ENCODE measurements around the gene SPINT4. TPM values are rescaled to one million over a fixed set of nuclear protein-coding genes. Genes with fewer than 3 reads are reported as not detected.

The SPINT4 gene
- total and polyA plus RNA-seq, 2 experiments from 2014 or later = not detected

GRCh38 chr20:45775411-45775810 lies 53.3 kb downstream of the SPINT4 start:
- no peak overlapping the region for H2AFZ ChIP-seq

More at GRCh38 chr20:45775411-45775810, 53.3 kb downstream of the SPINT4 start:
- H3K4me3 Mint-ChIP-seq = no peak overlapping the region
- H3K27me3 ChIP-seq (ENCODE audit: insufficient read depth) = no peaks in the 10 kb centered on the region
- peaks cover 11% of the 10 kb centered on the region for H3K4me1 Mint-ChIP-seq
- peaks cover 9% of the 10 kb centered on the region for H3K27me3 Mint-ChIP-seq (ENCODE audit: insufficient read depth, low read depth, poor library complexity)
- no peak overlapping the region for H3K4me3 ChIP-seq
- no peaks in the 10 kb centered on the region for H3K36me3 ChIP-seq (ENCODE audit: insufficient read depth)
- no peaks in the 10 kb centered on the region for H3K4me1 ChIP-seq (ENCODE audit: insufficient read depth)
- no peaks in the 10 kb centered on the region for H3F3A ChIP-seq (replicated peaks; ENCODE audit: low read depth)
- H3K79me2 ChIP-seq (replicated peaks; ENCODE audit: insufficient read depth) = no peaks in the 10 kb centered on the region
- DNase-seq (ENCODE audit: low spot score) = no peak
- no peaks in the 10 kb centered on the region for H4K20me1 ChIP-seq (replicated peaks; ENCODE audit: insufficient read depth)
- no peak for TF ChIP-seq JUNB (IDR thresholded peaks at IDR 0.05; ENCODE audit: unreplicated experiment)
- TF ChIP-seq POLR2AphosphoS5 (IDR thresholded peaks at IDR 0.05; ENCODE audit: low read depth) = no peak
- TF ChIP-seq, protein P1, sequence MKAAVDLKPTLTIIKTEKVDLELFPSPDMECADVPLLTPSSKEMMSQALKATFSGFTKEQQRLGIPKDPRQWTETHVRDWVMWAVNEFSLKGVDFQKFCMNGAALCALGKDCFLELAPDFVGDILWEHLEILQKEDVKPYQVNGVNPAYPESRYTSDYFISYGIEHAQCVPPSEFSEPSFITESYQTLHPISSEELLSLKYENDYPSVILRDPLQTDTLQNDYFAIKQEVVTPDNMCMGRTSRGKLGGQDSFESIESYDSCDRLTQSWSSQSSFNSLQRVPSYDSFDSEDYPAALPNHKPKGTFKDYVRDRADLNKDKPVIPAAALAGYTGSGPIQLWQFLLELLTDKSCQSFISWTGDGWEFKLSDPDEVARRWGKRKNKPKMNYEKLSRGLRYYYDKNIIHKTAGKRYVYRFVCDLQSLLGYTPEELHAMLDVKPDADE (IDR thresholded peaks at IDR 0.05) = no peak
- no peak for TF ChIP-seq ZNF114 (CRISPR knock-in tag; IDR thresholded peaks at IDR 0.05)
- TF ChIP-seq ZNF462 (CRISPR knock-in tag; IDR thresholded peaks at IDR 0.05) = no peak
- no peak for TF ChIP-seq EZH2 (IDR thresholded peaks at IDR 0.05; ENCODE audit: low read depth, unreplicated experiment)
- no peak for TF ChIP-seq STAT1 (IDR thresholded peaks at IDR 0.05; ENCODE audit: unreplicated experiment)
- no peak for TF ChIP-seq CREB1 (CRISPR knock-in tag; IDR thresholded peaks at IDR 0.05; ENCODE audit: low read depth)
- no peak for TF ChIP-seq NANOG (IDR thresholded peaks at IDR 0.05; ENCODE audit: borderline replicate concordance)
- no peak for TF ChIP-seq ZNF331 (CRISPR knock-in tag; IDR thresholded peaks at IDR 0.05; ENCODE audit: low read depth)
- TF ChIP-seq CTCF (conservative IDR thresholded peaks at IDR 0.05; ENCODE audit: low read depth in 2 of 2) = no peak
- TF ChIP-seq, protein P2, sequence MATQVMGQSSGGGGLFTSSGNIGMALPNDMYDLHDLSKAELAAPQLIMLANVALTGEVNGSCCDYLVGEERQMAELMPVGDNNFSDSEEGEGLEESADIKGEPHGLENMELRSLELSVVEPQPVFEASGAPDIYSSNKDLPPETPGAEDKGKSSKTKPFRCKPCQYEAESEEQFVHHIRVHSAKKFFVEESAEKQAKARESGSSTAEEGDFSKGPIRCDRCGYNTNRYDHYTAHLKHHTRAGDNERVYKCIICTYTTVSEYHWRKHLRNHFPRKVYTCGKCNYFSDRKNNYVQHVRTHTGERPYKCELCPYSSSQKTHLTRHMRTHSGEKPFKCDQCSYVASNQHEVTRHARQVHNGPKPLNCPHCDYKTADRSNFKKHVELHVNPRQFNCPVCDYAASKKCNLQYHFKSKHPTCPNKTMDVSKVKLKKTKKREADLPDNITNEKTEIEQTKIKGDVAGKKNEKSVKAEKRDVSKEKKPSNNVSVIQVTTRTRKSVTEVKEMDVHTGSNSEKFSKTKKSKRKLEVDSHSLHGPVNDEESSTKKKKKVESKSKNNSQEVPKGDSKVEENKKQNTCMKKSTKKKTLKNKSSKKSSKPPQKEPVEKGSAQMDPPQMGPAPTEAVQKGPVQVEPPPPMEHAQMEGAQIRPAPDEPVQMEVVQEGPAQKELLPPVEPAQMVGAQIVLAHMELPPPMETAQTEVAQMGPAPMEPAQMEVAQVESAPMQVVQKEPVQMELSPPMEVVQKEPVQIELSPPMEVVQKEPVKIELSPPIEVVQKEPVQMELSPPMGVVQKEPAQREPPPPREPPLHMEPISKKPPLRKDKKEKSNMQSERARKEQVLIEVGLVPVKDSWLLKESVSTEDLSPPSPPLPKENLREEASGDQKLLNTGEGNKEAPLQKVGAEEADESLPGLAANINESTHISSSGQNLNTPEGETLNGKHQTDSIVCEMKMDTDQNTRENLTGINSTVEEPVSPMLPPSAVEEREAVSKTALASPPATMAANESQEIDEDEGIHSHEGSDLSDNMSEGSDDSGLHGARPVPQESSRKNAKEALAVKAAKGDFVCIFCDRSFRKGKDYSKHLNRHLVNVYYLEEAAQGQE (IDR thresholded peaks at IDR 0.05; ENCODE audit: unreplicated experiment) = no peak
- TF ChIP-seq EZH2phosphoT487 (IDR thresholded peaks at IDR 0.05; ENCODE audit: unreplicated experiment) = no peak
- H3K4me2 ChIP-seq = no peak overlapping the region
- H3K27ac ChIP-seq (ENCODE audit: low read depth) = no peak overlapping the region
- no peaks in the 10 kb centered on the region; the same call in 2 of the 3 replicates for H3K36me3 Mint-ChIP-seq (ENCODE audit: low read depth)
- H3K9me2 ChIP-seq (ENCODE audit: insufficient read depth) = no peaks in the 10 kb centered on the region; the same call in 1 of the 2 replicates
- no peak for ATAC-seq
- H3K9me3 Mint-ChIP-seq = no peaks in the 10 kb centered on the region; the same call in 2 of the 3 replicates
- H3K27ac Mint-ChIP-seq = no peak overlapping the region; the same call in 1 of the 2 replicates
